Suppressor macrophage treated with lipopolysaccharide for 4 hours (primary cell): Measurements from ENCODE around the gene YKT6.
A peak's percentile ranks its signal among the peaks of the same experiment; 100 is the strongest.

ENCODE experiments used
- DNase-seq: peaks from one replicate; pipeline ENCODE4 v3.0.0-alpha.2; 2020

The YKT6 gene

GRCh38 chr7:44237696-44238095 lies 36.9 kb downstream of the YKT6 start:
- DNase-seq, result no peak

DNA sequence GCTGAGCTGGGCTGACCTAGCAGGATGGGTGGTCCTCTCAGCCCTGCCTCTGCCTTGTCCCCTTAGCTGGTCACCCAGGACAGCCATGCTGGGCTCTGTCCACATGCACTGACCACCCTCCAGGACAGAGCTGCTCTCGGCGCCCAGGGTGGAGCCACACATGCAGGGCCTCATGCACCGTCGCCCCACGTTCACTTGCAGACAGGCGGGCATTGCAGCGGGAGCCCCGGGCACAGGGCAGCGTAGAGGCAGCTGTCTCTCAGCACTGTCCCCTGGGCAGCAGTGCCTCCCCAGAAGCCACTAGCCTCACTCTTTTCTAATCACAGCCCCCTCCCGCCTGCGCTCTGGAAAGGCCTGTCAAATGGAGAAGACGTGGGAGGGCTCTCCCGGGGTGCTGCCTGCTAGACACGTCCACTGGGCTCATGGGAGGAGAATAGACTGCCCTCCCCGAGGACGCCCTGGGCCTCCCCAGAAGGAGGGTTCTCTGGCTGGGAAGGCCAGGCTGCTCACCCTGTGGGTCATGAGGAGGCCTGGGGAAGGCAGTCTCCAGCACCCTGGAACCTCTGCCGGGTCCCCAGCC lies 37.4 kb downstream of the YKT6 start:
- no peak for DNase-seq

GRCh38 chr7:44239361-44239760 lies 38.6 kb downstream of the YKT6 start:
- DNase-seq, result no peak

DNA sequence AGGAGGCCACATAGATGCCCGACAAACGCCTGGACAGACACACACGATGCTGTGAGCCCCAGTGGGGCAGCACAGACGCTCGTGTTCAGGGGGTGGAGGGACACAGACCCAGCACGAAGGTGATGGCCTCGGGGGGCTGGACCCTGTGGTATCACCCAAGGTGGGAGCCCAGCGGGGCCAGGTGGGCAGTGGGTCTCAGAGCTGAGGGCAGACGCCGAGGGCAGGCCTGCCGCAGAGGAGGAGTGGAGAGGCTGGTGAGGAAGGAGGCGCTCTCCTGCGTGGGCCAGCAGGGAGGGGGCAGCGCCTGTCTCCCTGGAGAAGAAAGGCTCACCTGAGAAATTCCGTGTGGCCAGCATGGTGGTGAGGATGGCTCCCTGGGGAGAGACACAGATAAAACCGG lies 39.6 kb downstream of the YKT6 start:
- DNase-seq, result no peak

DNA sequence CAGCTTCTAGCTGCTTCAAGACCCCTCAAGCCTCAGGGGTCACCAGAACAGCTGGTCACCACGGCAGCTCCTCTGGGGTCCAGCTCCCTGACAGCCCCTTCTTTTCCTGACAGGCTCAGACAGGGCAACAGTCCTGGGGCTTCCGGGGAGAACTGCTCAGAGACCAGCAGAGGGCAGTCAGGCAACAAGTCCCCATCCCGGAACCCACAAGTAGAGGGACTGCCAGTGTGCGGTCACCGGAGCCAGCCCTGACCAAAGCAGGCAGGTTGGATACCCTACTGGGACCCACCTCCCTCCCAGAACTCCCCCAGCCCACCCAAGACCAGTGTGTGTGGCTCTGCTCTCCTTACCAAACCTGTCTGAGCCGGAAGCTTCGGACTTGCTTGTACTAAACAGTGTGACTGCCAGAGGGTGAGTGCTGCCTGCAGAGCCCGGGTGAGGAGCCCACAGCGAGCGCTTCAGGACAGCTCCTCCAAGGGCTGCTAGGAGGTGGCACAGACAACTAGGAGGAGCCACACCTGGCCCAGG lies 40.3 kb downstream of the YKT6 start:
- peak; percentile 85 for DNase-seq

- no peak for DNase-seq
Observed at GRCh38 chr7:44242091-44242490, 41.3 kb downstream of the YKT6 start.

DNA sequence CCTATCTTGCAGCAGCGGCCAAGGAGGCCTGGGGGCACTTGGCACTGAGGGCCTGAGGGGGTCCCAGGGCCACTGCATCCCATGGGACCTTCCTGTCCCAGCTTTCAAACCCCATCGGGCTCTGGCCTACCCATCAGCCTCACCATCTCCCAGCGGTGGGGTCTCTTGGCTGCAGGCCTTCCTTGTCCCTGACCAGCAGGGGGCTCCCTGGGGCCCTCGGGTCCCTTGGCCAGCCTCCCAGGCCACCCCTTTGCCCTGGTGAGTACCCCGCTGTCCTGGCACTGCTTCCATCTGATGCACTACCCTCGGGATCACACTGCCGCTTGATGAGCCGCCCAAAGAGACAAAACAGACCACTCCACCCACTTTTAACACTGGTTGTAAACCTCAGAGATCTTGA lies 43.5 kb downstream of the YKT6 start:
- DNase-seq, result peak; percentile 47

DNA sequence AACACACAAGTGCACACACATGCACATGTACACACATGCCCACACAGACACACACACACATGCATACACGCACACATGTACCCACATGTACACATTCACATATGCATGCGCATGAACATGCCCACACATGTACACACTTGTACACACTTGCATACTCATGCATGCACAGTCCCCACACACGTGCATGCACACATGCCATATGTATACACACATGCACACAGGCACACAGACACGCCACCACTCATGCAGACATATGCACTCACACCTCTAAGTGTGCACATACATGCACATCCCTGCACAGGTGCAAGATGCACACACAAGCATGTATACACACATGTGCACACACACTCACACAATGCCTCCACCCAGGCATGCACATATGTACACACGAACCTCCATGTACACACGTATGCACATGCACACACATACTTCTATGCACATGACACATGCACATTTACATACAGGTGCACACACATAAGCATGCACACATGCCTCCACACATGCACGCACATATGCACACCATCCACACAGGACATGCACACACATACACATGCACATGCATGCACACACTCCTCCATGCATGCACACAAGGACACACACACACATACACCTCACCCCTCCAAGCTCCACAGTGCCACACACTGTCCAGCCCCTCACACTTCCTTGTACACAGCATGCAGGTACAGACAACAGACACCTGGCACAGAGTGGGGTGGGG lies 45.8 kb downstream of the YKT6 start:
- no peak for DNase-seq

- no peak for DNase-seq
Observed at GRCh38 chr7:44247868-44248651, 47.3 kb downstream of the YKT6 start.

DNA sequence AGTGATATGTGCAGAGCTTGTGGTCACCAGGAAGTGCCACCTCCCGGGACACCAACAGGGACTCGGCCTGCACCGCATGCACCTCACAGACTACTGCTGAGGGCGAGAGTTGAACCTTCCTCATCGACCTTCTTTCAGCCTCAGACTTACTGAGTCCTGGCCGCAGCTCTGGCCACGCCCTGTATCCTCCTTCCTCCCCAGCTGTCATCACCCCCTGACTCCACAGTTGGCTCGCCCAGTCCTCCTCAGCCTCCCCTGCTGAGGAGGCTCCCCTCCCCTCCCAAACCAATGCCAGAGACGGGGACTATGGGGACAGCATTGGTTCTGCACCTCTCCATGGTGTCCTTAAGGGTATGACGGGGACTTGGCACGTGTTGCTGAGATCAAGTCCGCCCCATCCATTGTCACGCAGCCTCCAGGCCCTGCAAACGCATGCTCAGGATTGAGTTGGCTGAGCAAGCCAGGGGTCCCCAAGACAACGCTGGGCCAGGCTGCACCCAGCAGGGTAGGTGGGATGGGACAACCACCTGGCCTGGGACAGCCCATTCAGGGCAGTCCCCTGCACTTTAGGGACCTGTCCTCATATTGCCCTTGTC lies 49.0 kb downstream of the YKT6 start:
- no peak for DNase-seq

DNA sequence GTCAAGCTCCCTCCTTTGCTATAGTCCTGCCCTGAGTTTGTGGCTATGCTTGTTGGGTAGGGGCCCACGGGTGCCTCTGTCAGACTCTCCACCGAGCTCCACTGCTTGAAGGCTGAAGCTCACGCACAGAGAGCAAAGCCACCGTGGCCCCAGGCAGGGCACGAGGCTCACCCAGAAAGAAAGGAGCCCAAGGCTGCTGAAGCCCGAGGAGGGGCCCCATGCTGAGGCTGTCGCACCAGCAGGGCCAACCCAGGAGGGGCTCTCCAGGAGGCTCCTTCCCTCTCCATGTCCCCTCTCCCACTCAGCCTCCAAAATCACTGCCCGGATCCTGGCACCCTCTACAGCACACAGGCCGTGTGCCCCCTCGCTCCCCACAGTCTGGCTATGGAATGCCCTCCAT lies 50.5 kb downstream of the YKT6 start:
- no peak for DNase-seq

DNA sequence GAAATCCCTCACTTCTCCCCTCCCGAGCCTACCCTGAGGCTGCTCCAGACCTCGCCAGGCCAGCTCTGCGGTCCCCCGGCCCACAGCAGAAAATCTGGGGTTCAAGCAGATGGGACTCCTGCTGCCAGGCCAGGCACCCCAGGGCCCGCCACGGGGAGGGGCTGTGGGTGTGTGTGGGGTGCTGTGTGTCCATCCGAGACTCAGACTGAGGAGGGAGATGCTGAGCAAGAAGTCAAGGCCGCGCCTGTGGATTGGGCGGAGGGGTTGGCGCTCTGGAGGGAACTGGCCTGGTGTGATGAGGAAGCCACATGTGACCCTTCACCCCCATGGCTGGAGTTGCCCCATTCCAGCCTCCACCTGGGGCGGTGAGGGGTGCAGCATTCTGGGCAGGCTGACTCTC lies 51.1 kb downstream of the YKT6 start:
- DNase-seq, result no peak

DNA sequence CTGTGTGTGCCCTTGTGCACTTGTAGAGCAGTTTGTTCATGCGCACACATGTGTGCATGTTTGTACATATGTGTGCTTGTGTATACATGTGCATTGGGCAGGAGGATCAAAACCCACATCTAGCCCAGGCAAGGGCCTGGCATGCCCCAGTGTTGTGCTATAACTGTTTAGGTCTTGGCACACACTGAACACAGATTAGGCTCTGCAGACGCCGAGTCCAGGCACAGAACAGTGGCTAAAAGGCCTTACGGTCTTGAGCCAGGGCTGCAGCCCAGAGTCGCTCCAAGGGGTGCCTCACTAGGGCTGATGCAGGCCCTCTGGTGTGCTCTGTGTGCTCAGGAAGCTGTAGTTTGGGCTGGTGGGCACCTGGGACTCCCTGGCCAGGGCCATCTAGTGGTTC lies 55.7 kb downstream of the YKT6 start:
- DNase-seq, result no peak

GRCh38 chr7:44257213-44257612 lies 56.4 kb downstream of the YKT6 start:
- no peak for DNase-seq

GRCh38 chr7:44257618-44258422 lies 57.0 kb downstream of the YKT6 start:
- peak; percentile 78 for DNase-seq

DNA sequence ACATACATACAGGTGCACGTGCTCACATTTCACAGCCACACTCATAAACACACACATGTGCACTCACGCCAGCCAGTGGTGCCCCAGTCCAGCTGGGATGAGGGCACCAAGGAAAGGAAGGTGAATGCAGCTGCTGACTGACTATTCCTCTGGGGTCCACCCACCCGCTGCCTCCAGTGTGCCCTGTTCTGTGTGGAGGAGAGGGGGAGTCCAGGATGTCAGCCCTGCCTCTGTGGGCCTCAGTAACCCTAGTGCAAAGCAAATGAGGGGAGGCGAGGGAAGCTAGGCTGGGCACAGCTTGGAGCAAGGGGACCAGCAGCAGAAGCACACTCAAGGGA lies 57.6 kb downstream of the YKT6 start:
- DNase-seq, result no peak

GRCh38 chr7:44258865-44259546 lies 58.2 kb downstream of the YKT6 start:
- DNase-seq, result no peak

DNA sequence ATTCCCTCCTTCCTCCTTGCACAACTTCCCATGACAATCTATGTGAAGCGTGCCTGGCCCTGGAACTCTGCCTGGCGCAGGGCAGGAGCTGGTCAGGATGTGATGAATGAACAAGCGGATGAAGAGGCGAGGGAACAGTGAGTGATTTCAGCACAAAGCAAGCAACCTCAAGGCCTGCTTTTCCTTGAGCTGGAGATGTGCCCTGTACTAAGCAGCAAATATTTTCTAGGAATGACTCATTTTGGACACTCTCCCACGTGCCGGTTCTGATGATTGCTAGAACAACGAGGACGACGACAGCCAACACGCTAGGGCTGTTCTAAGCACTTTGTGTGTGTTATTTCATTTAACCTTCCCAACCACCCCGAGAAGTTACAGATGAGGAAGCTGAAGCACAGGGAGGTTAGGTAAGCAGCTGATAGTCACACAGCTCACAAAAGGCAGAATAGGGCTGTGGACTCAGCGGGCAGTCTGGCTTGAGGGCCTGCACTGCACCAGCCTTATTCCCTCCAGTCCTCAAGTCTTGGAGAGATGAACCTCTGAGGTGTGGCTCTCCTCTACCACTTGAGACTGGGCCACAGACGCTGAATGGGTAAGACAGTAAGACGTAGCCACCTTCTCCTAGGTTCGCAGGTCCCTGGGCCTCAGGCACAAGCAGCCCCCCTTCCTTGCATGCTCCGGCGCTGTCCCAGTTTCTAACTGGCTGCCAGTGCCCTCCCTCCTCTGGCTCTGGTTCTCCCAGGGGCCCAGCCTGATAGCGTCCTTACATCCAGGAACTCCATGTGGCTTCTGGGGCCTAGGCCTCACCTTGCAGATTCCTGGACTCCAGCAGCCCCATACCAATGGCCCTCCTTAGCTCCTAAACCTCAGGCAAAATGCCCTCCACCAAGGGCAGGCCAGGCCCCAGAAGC lies 59.0 kb downstream of the YKT6 start:
- DNase-seq, result peak; percentile 34

DNA sequence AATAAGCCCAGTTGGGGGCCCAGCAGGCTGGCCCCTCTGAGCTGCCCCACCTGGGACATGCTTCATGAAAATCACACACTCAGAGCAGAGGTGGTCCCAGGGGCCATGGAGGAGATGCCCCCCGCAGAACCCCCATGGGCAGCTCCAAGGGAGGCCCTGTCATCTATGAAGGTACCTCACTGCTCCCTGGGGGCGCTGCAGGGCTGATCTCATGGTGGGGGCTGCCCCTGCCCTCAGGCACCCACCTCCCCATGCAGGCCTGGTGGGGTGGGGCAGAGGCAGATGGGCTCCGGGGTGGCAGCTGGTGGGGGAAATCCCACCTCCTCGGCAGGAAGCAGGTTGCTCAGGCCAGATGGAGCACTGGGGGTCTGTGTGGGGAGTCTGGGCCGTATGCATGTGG lies 60.5 kb downstream of the YKT6 start:
- no peak for DNase-seq

DNA sequence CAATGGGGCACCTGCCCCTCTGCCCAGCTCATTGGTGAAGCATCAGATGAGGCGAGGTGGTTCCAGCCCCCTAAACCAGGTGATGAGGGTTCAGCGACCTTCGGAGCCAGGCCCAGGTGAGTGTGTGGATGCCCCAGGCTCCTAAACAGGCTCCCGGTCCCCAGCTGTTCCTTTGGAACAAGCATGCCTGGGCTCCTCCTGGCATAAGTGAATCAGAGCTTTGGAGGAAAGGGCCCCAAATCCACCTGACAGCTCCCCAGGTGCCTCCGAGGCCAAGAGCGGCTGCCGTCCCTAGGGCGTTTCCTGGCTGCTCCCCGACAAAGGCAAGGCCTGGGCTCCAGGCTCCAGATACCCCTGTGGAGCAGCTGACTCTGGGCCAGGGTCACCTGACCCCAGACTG lies 61.3 kb downstream of the YKT6 start:
- no peak for DNase-seq
